Measurements from ENCODE around the gene MIPOL1.

DNA sequence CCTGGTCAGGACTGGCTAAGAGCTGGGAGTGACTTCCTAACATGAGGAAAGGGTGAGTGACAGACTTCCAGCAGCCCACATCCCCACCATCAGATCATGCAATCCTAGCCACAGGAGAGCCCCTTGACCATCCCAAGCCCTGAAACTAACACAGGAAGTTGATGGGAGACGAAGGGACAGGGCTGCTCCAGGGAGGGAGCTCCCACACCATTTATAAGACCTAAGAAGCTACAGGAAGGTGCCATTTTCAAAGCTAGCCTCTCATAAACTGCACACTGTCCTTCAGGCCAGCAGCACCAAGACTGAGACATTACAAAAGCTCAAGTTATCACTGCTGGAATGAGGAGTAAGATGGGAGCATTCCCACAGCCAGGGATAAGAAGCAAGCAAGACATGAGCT is 44.7 kb upstream of the MIPOL1 start:
- no peak for TF ChIP-seq GATA2 (IDR thresholded peaks at IDR 0.05; ENCODE audit: low read depth, low read length)
- TF ChIP-seq GATA3 (IDR thresholded peaks at IDR 0.05; ENCODE audit: low read depth, low read length) = no peak
